ENCODE results near the gene GJB6. TPM values are rescaled to one million over a fixed set of nuclear protein-coding genes. Genes with fewer than 3 reads are reported as not detected.

Gene GJB6
- polyA plus RNA-seq, 1 of the 3 experiments (the other 2 are of a cell fraction) = not detected

DNA sequence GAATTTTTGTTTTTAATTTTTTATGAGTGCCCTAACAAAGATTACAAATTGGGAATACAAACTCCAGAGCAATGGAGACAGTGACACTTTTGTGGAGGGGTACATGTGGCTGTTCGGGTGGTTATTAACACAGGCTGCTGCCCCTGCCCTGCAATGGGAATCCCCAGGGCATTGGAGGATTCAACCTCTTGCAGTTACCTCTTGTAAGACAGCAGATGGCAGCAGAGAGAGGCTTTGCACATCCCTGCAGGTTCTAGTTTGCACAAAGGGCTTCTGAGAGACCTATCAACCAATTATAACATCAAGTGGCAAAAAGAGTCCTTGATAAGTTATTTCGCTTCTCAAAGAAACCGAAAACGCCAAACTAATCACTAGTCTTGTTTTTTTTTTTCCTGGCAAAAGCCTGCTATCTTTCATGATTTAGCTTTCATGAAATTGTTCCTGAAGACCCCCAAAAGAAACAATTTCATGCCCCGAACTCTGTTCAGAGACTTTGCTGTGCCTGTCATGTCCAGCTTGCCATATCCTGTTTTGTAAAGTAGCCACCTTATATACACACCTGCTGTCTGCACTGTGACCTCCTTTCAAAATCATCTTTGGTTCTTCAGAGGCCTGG, 49.8 kb downstream of the GJB6 start:
- H3K9me2 ChIP-seq = no peaks in the 10 kb centered on the region
- peaks cover 84% of the 10 kb centered on the region for H3K27me3 ChIP-seq (ENCODE audit: insufficient read depth)
- H3K27ac ChIP-seq (ENCODE audit: low read depth in 2 of 2, low read length in 1 of 2) = no peak overlapping the region
- no peaks in the 10 kb centered on the region for H4K20me1 ChIP-seq (ENCODE audit: insufficient read depth)
- H3K79me2 ChIP-seq (ENCODE audit: insufficient read depth) = no peaks in the 10 kb centered on the region
- POLR2A ChIA-PET = no interaction called here
- H3K4me2 ChIP-seq = no peak overlapping the region
- no peak overlapping the region for H2AFZ ChIP-seq (ENCODE audit: low read depth)
- no peak overlapping the region for H3K9ac ChIP-seq
- H3F3A ChIP-seq (replicated peaks; ENCODE audit: insufficient read depth) = no peaks in the 10 kb centered on the region
- H3K9me3 ChIP-seq = no peaks in the 10 kb centered on the region
- CTCF ChIA-PET = interaction anchor here (0.6 to 10.1 kb wide), 11 partner anchors 8 to 743 kb away, joined by 3 to 89 read pairs (median 4); partner anchors contain the start of gene GJB2
- no peaks in the 10 kb centered on the region; a peak in 1 of 4 replicates for H3K4me1 ChIP-seq (ENCODE audit: control insufficient read depth in 1 of 2, insufficient read depth in 2 of 2, low read depth in 1 of 2, low read length in 1 of 2)
- H3K36me3 ChIP-seq (replicated peaks in 1 of 2; ENCODE audit: control insufficient read depth in 1 of 2, insufficient read depth in 2 of 2, low read length in 1 of 2) = no peaks in the 10 kb centered on the region
- H3K4me3 ChIP-seq (ENCODE audit: low read depth in 2 of 2, low read length in 1 of 2) = no peak overlapping the region
- DNase-seq = peak; percentile 84
- 6% methylated on average over 5 of the region's 5 CpGs for WGBS (ENCODE audit: low lambda C conversion rate)
- TF ChIP-seq EZH2phosphoT487 (IDR thresholded peaks at IDR 0.05; ENCODE audit: borderline replicate concordance, low read depth) (no peak), MXI1 (IDR thresholded peaks at IDR 0.05; ENCODE audit: low read depth, low read length) (no peak), RAD21 (IDR thresholded peaks at IDR 0.05; ENCODE audit: low read length) (peak; percentile 73), SMC3 (IDR thresholded peaks at IDR 0.05; ENCODE audit: low read depth, low read length) (peak; percentile 68), RCOR1 (IDR thresholded peaks at IDR 0.05; ENCODE audit: low read length) (no peak)
- TF ChIP-seq, protein P1, sequence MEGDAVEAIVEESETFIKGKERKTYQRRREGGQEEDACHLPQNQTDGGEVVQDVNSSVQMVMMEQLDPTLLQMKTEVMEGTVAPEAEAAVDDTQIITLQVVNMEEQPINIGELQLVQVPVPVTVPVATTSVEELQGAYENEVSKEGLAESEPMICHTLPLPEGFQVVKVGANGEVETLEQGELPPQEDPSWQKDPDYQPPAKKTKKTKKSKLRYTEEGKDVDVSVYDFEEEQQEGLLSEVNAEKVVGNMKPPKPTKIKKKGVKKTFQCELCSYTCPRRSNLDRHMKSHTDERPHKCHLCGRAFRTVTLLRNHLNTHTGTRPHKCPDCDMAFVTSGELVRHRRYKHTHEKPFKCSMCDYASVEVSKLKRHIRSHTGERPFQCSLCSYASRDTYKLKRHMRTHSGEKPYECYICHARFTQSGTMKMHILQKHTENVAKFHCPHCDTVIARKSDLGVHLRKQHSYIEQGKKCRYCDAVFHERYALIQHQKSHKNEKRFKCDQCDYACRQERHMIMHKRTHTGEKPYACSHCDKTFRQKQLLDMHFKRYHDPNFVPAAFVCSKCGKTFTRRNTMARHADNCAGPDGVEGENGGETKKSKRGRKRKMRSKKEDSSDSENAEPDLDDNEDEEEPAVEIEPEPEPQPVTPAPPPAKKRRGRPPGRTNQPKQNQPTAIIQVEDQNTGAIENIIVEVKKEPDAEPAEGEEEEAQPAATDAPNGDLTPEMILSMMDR (IDR thresholded peaks at IDR 0.05) = peak; percentile 82
- TF ChIP-seq, protein P2, sequence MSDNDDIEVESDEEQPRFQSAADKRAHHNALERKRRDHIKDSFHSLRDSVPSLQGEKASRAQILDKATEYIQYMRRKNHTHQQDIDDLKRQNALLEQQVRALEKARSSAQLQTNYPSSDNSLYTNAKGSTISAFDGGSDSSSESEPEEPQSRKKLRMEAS (IDR thresholded peaks at IDR 0.05; ENCODE audit: low read depth) = no peak

DNA sequence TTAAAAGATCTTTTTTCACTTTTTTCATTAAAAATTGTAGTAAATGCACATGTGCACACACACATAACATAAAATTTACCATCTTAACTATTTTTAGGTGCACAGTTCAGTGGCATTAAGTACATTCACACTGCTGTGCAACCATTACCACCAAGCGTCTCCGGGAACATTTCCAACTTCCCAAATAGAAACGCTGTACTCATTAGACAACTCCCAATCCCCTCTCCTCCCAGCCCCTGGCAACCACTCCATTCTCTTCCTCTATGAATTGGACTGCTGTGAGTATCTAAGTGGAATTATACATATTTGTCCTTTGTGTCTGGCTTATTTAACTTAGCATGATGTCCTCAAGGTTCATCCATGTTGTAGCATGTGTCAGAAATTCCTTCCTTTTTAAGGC, 50.9 kb downstream of the GJB6 start:
- Histone ChIP-seq H4K20me1 (ENCODE audit: insufficient read depth) (no peaks in the 10 kb centered on the region), H3K9me3 (no peaks in the 10 kb centered on the region), H3K4me1 (ENCODE audit: control insufficient read depth in 1 of 2, insufficient read depth in 2 of 2, low read depth in 1 of 2, low read length in 1 of 2) (no peaks in the 10 kb centered on the region; a peak in 1 of 4 replicates), H2AFZ (ENCODE audit: low read depth) (no peak overlapping the region), H3K9me2 (no peaks in the 10 kb centered on the region), H3F3A (replicated peaks; ENCODE audit: insufficient read depth) (no peaks in the 10 kb centered on the region), H3K27me3 (ENCODE audit: insufficient read depth) (peaks cover 87% of the 10 kb centered on the region), H3K9ac (no peak overlapping the region), H3K79me2 (ENCODE audit: insufficient read depth) (no peaks in the 10 kb centered on the region), H3K4me2 (no peak overlapping the region), H3K36me3 (replicated peaks in 1 of 2; ENCODE audit: control insufficient read depth in 1 of 2, insufficient read depth in 2 of 2, low read length in 1 of 2) (no peaks in the 10 kb centered on the region), H3K27ac (ENCODE audit: low read depth in 2 of 2, low read length in 1 of 2) (no peak overlapping the region), H3K4me3 (ENCODE audit: low read depth in 2 of 2, low read length in 1 of 2) (no peak overlapping the region)
- WGBS (ENCODE audit: low lambda C conversion rate) = 50% methylated on average over 3 of the region's 3 CpGs
- DNase-seq = no peak
- CTCF ChIA-PET = interaction anchor here (0.7 to 10.1 kb wide), 6 partner anchors 10 to 744 kb away, joined by 3 to 89 read pairs (median 8); partner anchors contain the start of gene GJB2
- POLR2A ChIA-PET = no interaction called here
- TF ChIP-seq JUND (IDR thresholded peaks at IDR 0.05) (no peak), MXI1 (IDR thresholded peaks at IDR 0.05; ENCODE audit: low read depth, low read length) (no peak), FOXJ3 (CRISPR knock-in tag; IDR thresholded peaks at IDR 0.05) (no peak), TAF1 (IDR thresholded peaks at IDR 0.05; ENCODE audit: borderline replicate concordance, low read depth, low read length) (no peak), TCF12 (IDR thresholded peaks at IDR 0.05) (no peak), RXRA (IDR thresholded peaks at IDR 0.05; ENCODE audit: borderline replicate concordance, low read depth) (no peak), NRF1 (IDR thresholded peaks at IDR 0.05; ENCODE audit: low read depth, low read length) (no peak), RCOR1 (IDR thresholded peaks at IDR 0.05; ENCODE audit: low read length) (no peak), MEF2A (IDR thresholded peaks at IDR 0.05; ENCODE audit: borderline replicate concordance, low read depth) (no peak), YY1 (IDR thresholded peaks at IDR 0.05; ENCODE audit: low read depth) (no peak), EP300 (IDR thresholded peaks at IDR 0.05; ENCODE audit: borderline replicate concordance in 1 of 2, low read depth in 1 of 2, low read length in 1 of 2) (no peak), FOXM1 (IDR thresholded peaks at IDR 0.05; ENCODE audit: low read depth) (no peak), ELF1 (IDR thresholded peaks at IDR 0.05) (no peak)
- TF ChIP-seq, protein P2 (IDR thresholded peaks at IDR 0.05; ENCODE audit: low read depth) = no peak
- TF ChIP-seq, protein P3, sequence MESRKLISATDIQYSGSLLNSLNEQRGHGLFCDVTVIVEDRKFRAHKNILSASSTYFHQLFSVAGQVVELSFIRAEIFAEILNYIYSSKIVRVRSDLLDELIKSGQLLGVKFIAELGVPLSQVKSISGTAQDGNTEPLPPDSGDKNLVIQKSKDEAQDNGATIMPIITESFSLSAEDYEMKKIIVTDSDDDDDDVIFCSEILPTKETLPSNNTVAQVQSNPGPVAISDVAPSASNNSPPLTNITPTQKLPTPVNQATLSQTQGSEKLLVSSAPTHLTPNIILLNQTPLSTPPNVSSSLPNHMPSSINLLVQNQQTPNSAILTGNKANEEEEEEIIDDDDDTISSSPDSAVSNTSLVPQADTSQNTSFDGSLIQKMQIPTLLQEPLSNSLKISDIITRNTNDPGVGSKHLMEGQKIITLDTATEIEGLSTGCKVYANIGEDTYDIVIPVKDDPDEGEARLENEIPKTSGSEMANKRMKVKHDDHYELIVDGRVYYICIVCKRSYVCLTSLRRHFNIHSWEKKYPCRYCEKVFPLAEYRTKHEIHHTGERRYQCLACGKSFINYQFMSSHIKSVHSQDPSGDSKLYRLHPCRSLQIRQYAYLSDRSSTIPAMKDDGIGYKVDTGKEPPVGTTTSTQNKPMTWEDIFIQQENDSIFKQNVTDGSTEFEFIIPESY (IDR thresholded peaks at IDR 0.05; ENCODE audit: borderline replicate concordance, low read depth) = no peak
- TF ChIP-seq, protein P4, sequence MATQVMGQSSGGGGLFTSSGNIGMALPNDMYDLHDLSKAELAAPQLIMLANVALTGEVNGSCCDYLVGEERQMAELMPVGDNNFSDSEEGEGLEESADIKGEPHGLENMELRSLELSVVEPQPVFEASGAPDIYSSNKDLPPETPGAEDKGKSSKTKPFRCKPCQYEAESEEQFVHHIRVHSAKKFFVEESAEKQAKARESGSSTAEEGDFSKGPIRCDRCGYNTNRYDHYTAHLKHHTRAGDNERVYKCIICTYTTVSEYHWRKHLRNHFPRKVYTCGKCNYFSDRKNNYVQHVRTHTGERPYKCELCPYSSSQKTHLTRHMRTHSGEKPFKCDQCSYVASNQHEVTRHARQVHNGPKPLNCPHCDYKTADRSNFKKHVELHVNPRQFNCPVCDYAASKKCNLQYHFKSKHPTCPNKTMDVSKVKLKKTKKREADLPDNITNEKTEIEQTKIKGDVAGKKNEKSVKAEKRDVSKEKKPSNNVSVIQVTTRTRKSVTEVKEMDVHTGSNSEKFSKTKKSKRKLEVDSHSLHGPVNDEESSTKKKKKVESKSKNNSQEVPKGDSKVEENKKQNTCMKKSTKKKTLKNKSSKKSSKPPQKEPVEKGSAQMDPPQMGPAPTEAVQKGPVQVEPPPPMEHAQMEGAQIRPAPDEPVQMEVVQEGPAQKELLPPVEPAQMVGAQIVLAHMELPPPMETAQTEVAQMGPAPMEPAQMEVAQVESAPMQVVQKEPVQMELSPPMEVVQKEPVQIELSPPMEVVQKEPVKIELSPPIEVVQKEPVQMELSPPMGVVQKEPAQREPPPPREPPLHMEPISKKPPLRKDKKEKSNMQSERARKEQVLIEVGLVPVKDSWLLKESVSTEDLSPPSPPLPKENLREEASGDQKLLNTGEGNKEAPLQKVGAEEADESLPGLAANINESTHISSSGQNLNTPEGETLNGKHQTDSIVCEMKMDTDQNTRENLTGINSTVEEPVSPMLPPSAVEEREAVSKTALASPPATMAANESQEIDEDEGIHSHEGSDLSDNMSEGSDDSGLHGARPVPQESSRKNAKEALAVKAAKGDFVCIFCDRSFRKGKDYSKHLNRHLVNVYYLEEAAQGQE (IDR thresholded peaks at IDR 0.05; ENCODE audit: low read depth, low read length) = no peak
